B cell (primary cell): ENCODE measurements around the gene PCSK7. TPM values are rescaled to one million over a fixed set of nuclear protein-coding genes. Genes with fewer than 3 reads are reported as not detected.

ENCODE experiments used
- ATAC-seq: fragments of 200-7000 bp; cut with Tn5 transposase; one replicate; pipeline ENCODE4 v1.10.0; 2021; ENCODE audit warnings: low read depth, mild to moderate bottlenecking, moderate number of reproducible peaks, moderate library complexity
- CTCF ChIA-PET: fragments of 350-600 bp; sonication (Branson Sonifier 250); formaldehyde crosslinking; loops from one replicate; lab custom pipeline; 2021; ENCODE audit warnings: antibody characterized with exemption, inconsistent platforms; lab: Charles Lee
- POLR2A ChIA-PET: fragments of 350-600 bp; sonication (Branson Sonifier 250); formaldehyde crosslinking; loops from one replicate; lab custom pipeline; 2021; ENCODE audit warnings: antibody characterized with exemption; lab: Charles Lee
- DNase-seq: peaks from one replicate; pipeline ENCODE4 v3.0.0; 2013
- H2AFZ ChIP-seq: 2 replicates; pipeline ENCODE4 v1.6.1; 2012; ENCODE audit warnings: mild to moderate bottlenecking, low read depth, low read length; ENCODE audit not compliant: insufficient read depth, poor library complexity, severe bottlenecking
- H3K27ac ChIP-seq, 2 donors: 1 replicate in 1 of 2; 2 replicates in 1 of 2; pipeline ENCODE4 v1.5.1; 2012 to 2013; ENCODE audit warnings: low read length in 2 of 2, mild to moderate bottlenecking in 2 of 2, moderate library complexity in 1 of 2
- H3K27me3 ChIP-seq, 4 experiments: fragments of 200-600 bp in 1 of 4; sonication (generic) in 1 of 4; replicated peaks in 1 of 4; 1 replicate in 2 of 4; 2 replicates in 2 of 4; pipeline versions ENCODE4 v1.6.1 to v1.7.0; 2013 to 2016; ENCODE audit warnings: low read length in 3 of 4, mild to moderate bottlenecking in 2 of 4, mixed read lengths in 1 of 4, moderate library complexity in 1 of 4; ENCODE audit not compliant: insufficient read depth in 4 of 4, control insufficient read depth in 3 of 4; ENCODE audit errors: control extremely low read depth in 1 of 4
- H3K36me3 ChIP-seq, 2 experiments: replicated peaks in 1 of 2; 1 replicate in 1 of 2; 2 replicates in 1 of 2; pipeline versions ENCODE4 v1.6.1 to v1.7.1; 2013; ENCODE audit warnings: low read length in 1 of 2; ENCODE audit not compliant: insufficient read depth in 2 of 2, control insufficient read depth in 1 of 2; ENCODE audit errors: control extremely low read depth in 1 of 2, extremely low read depth in 1 of 2
- H3K4me1 ChIP-seq, 2 donors: fragments of 200-600 bp in 1 of 2; sonication (generic) in 1 of 2; 1 replicate in 1 of 2; 2 replicates in 1 of 2; pipeline versions ENCODE4 v1.5.1 to v1.6.1; 2013 to 2017; ENCODE audit warnings: low read length in 2 of 2; ENCODE audit not compliant: control insufficient read depth in 2 of 2, insufficient read depth in 2 of 2
- H3K4me2 ChIP-seq: replicated peaks from 2 replicates; pipeline ENCODE3; 2012; ENCODE audit warnings: mild to moderate bottlenecking, low read depth, low read length; ENCODE audit not compliant: poor library complexity, severe bottlenecking
- H3K4me3 ChIP-seq, 5 experiments: fragments of 200-600 bp in 1 of 5; sonication (generic) in 1 of 5; 1 replicate in 3 of 5; 2 replicates in 2 of 5; pipeline versions ENCODE4 v1.5.1 to v1.7.0; 2011 to 2016; ENCODE audit warnings: low read length in 4 of 5, mild to moderate bottlenecking in 4 of 5, low read depth in 2 of 5, control low read depth in 1 of 5, moderate library complexity in 1 of 5; ENCODE audit not compliant: insufficient read depth in 1 of 5; ENCODE audit errors: control extremely low read depth in 1 of 5, extremely low read depth in 1 of 5
- H3K79me2 ChIP-seq: fragments of 200-600 bp; sonication (generic); one replicate; pipeline ENCODE4 v1.6.0; 2016; ENCODE audit warnings: low read length; ENCODE audit not compliant: control insufficient read depth, insufficient read depth
- H3K9ac ChIP-seq: fragments of 200-600 bp; sonication (generic); 2 replicates; pipeline ENCODE4 v1.6.1; 2017; ENCODE audit warnings: mild to moderate bottlenecking, low read length, moderate library complexity
- H3K9me3 ChIP-seq, 3 donors: one replicate each; pipeline versions ENCODE4 v1.6.1 to v1.7.1; 2013; ENCODE audit warnings: low read length in 2 of 3; ENCODE audit not compliant: control insufficient read depth in 2 of 3, insufficient read depth in 1 of 3; ENCODE audit errors: control extremely low read depth in 1 of 3
- H4K20me1 ChIP-seq: 2 replicates; pipeline ENCODE4 v1.6.0; 2012; ENCODE audit warnings: mild to moderate bottlenecking, low read length; ENCODE audit not compliant: insufficient read depth, control insufficient read depth, poor library complexity, severe bottlenecking
- H3K27ac Mint-ChIP-seq: one replicate; pipeline ENCODE4 v1.8.0; 2021; ENCODE audit warnings: mixed read lengths
- H3K27me3 Mint-ChIP-seq: one replicate; pipeline ENCODE4 v1.8.0; 2021; ENCODE audit warnings: mixed read lengths
- H3K4me1 Mint-ChIP-seq: one replicate; pipeline ENCODE4 v1.8.0; 2021; ENCODE audit warnings: mixed read lengths
- H3K4me3 Mint-ChIP-seq: one replicate; pipeline ENCODE4 v1.8.0; 2021; ENCODE audit warnings: mixed read lengths
- H3K9me3 Mint-ChIP-seq: one replicate; pipeline ENCODE4 v1.8.0; 2022; ENCODE audit warnings: mixed read lengths; ENCODE audit not compliant: insufficient read depth
- CTCF ChIP-seq: fragments of 200-600 bp; IDR thresholded peaks from one replicate; pipeline ENCODE4 v1.8.0; 2022; ENCODE audit warnings: antibody characterized with exemption, mild to moderate bottlenecking
- EZH2 ChIP-seq: IDR thresholded peaks from 2 replicates; pipeline ENCODE4 v1.6.1; 2012; ENCODE audit warnings: borderline replicate concordance, low read depth, mild to moderate bottlenecking, moderate library complexity, low read length; ENCODE audit not compliant: insufficient read depth, poor library complexity, severe bottlenecking
- WGBS: methylation state at CpG from one replicate; pipeline ENCODE4 v1.1.5; 2013; ENCODE audit warnings: missing lambda C conversion rate; ENCODE audit not compliant: insufficient coverage; 5-methylcytosine and 5-hydroxymethylcytosine counted together
- intact Hi-C: fragments of 100-400 bp; cut with micrococcal nuclease; formaldehyde crosslinking; loops from one replicate; pipeline ENCODE4 v1.10.0; 2022
- polyA plus RNA-seq: library from polyadenylated mRNA; depleted of rRNA; stranded (reverse); fragments of >200 nt; gene quantifications from 2 replicates; pipeline ENCODE4 v1.2.3, GENCODE V29; 2012
- total RNA-seq, 2 donors: library from RNA; stranded (reverse); fragments of 120-200 nt in 1 of 2; gene quantifications; 1 replicate in 1 of 2; 2 replicates in 1 of 2; pipeline versions ENCODE4 v1.2.3 to v1.2.4, GENCODE V29; 2013 to 2022

PCSK7 gene
- total and polyA plus RNA-seq, 2 donors (not counting 1 experiment from before 2014, with no cell fraction given) = 203 to 283 TPM

- H3K27ac Mint-ChIP-seq = peak overlapping the region; percentile 99
- Histone ChIP-seq H2AFZ (peak overlapping the region; percentile 85), H3K4me1 (peaks cover 34 to 43% of the 10 kb centered on the region in 2 donors), H4K20me1 (no peaks in the 10 kb centered on the region), H3K36me3 (peaks cover 3 to 40% of the 10 kb centered on the region in 2 experiments), H3K4me2 (peak overlapping the region; percentile 96), H3K27me3 (no peaks in the 10 kb centered on the region), H3K9me3 (peaks cover 0 to 3% (median 0%) of the 10 kb centered on the region in 3 donors), H3K9ac (peak overlapping the region; percentile 74), H3K27ac (peak overlapping the region; percentile 82 to 84), H3K79me2 (peaks cover 62% of the 10 kb centered on the region), H3K4me3 (peak overlapping the region; percentile 64 to 99 (median 91))
- 13% methylated on average over 14 of the region's 14 CpGs for WGBS
- no peaks in the 10 kb centered on the region for H3K9me3 Mint-ChIP-seq
- H3K4me3 Mint-ChIP-seq = peak overlapping the region; percentile 95
- peaks cover 54% of the 10 kb centered on the region for H3K4me1 Mint-ChIP-seq
- TF ChIP-seq EZH2 = no peak
- no peak for TF ChIP-seq CTCF
- ChIA-PET POLR2A (interaction anchor here (0.7 to 1.8 kb wide), 7 partner anchors 42 to 416 kb away, joined by 3 to 5 read pairs (median 4); partner anchors contain the start of genes PAFAH1B2 and SIDT2), CTCF (interaction anchor here (0.7 to 19.9 kb wide), 16 partner anchors 10 to 1090 kb away, joined by 3 to 309 read pairs (median 4); partner anchors contain the start of genes CEP164, PAFAH1B2, SIDT2 and SIK3)
- intact Hi-C loops = loop anchor here (1.0 to 5.0 kb wide), 4 partner anchors 53 to 586 kb away; partner anchors contain the start of genes BUD13, SIDT2 and SIK3
- no peak for ATAC-seq
- DNase-seq = peak; percentile 31
- H3K27me3 Mint-ChIP-seq = no peaks in the 10 kb centered on the region
Measured at GRCh38 chr11:117230999-117231841, 653 bp downstream of the PCSK7 start.
